ENCODE data around the gene ATP5MG.

Gene ATP5MG

DNA sequence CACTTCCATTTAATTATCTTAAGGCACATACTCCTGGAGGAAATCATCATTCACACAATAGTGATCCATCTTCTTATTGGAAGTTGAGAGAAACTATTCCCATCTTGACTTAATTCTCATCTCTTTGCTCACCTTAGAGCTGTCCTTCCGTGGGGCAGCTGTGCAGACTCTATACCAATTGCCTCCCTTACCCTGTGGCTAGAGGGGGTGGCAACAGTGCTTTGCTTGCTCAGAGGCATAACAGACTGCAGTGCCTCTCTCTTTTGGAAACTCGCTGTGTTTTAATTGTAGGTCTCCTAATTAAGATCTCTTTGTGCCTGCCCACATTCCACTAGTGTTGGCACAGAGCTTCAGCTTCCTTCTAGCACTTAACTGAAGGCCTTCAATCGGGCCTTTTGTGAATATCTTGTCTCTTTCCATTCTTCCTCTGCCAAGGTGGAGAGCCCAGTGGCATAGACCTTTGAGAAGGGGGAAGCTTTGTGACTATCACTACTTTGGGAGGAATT is 40.4 kb downstream of the ATP5MG start:
- H3K79me2 ChIP-seq (ENCODE audit: control insufficient read depth, low read length) = peaks cover 100% of the 10 kb centered on the region
- peaks cover 44% of the 10 kb centered on the region for H3K4me1 ChIP-seq (ENCODE audit: control insufficient read depth, low read length)
- H3K27ac ChIP-seq (ENCODE audit: low read depth, low read length) = no peak overlapping the region
- no peaks in the 10 kb centered on the region for H3K27me3 ChIP-seq (ENCODE audit: control insufficient read depth, low read length)
- H3K36me3 ChIP-seq (ENCODE audit: control insufficient read depth, low read length) = peaks cover 80% of the 10 kb centered on the region
- H3K9me3 ChIP-seq (ENCODE audit: control insufficient read depth, insufficient read depth, low read length) = no peaks in the 10 kb centered on the region
- TF ChIP-seq, protein P1, sequence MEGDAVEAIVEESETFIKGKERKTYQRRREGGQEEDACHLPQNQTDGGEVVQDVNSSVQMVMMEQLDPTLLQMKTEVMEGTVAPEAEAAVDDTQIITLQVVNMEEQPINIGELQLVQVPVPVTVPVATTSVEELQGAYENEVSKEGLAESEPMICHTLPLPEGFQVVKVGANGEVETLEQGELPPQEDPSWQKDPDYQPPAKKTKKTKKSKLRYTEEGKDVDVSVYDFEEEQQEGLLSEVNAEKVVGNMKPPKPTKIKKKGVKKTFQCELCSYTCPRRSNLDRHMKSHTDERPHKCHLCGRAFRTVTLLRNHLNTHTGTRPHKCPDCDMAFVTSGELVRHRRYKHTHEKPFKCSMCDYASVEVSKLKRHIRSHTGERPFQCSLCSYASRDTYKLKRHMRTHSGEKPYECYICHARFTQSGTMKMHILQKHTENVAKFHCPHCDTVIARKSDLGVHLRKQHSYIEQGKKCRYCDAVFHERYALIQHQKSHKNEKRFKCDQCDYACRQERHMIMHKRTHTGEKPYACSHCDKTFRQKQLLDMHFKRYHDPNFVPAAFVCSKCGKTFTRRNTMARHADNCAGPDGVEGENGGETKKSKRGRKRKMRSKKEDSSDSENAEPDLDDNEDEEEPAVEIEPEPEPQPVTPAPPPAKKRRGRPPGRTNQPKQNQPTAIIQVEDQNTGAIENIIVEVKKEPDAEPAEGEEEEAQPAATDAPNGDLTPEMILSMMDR (IDR thresholded peaks at IDR 0.05; ENCODE audit: low read depth, low read length, poor library complexity, severe bottlenecking) = no peak
- TF ChIP-seq EZH2phosphoT487 (IDR thresholded peaks at IDR 0.05; ENCODE audit: borderline replicate concordance, low read length) = no peak
- H3K4me3 ChIP-seq (ENCODE audit: low read length) = no peak overlapping the region
- peaks cover 39% of the 10 kb centered on the region for H4K20me1 ChIP-seq (ENCODE audit: control insufficient read depth, insufficient read depth, low read depth, low read length)
- no peaks in the 10 kb centered on the region for H3K9me2 ChIP-seq (replicated peaks; ENCODE audit: control insufficient read depth, low read length)
- H3F3A ChIP-seq (ENCODE audit: control insufficient read depth, insufficient read depth) = no peaks in the 10 kb centered on the region
- no peak overlapping the region for H3K4me2 ChIP-seq (ENCODE audit: low read length)

DNA sequence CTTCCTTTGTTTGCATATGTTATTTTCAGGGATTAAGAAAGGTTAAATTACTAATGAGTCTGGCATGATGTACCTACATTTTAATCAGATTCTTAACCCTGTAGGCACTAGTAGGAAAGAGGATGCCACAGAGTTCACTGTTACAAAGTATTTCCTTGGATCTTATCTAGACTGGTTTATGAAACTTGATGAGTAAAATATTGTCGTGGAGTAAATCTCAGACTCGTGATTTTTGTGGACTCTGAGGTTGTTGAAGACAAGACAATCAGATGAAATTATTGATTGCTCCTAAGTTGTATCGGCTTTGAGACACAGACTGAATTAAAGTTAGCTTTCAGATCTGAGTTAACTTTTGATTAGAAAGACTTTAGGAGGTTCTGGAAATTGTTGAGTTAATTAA is 40.9 kb downstream of the ATP5MG start:
- H3K9me3 ChIP-seq (ENCODE audit: control insufficient read depth, insufficient read depth, low read length) = no peaks in the 10 kb centered on the region
- H3K4me2 ChIP-seq (ENCODE audit: low read length) = no peak overlapping the region
- peaks cover 82% of the 10 kb centered on the region for H3K36me3 ChIP-seq (ENCODE audit: control insufficient read depth, low read length)
- H3K27me3 ChIP-seq (ENCODE audit: control insufficient read depth, low read length) = no peaks in the 10 kb centered on the region
- no peak overlapping the region for H3K4me3 ChIP-seq (ENCODE audit: low read length)
- TF ChIP-seq, protein P1 (IDR thresholded peaks at IDR 0.05; ENCODE audit: low read depth, low read length, poor library complexity, severe bottlenecking) = no peak
- no peak for TF ChIP-seq EZH2phosphoT487 (IDR thresholded peaks at IDR 0.05; ENCODE audit: borderline replicate concordance, low read length)
- no peak overlapping the region for H3K27ac ChIP-seq (ENCODE audit: low read depth, low read length)
- no peaks in the 10 kb centered on the region for H3K9me2 ChIP-seq (replicated peaks; ENCODE audit: control insufficient read depth, low read length)
- H4K20me1 ChIP-seq (ENCODE audit: control insufficient read depth, insufficient read depth, low read depth, low read length) = peaks cover 39% of the 10 kb centered on the region
- peaks cover 44% of the 10 kb centered on the region for H3K4me1 ChIP-seq (ENCODE audit: control insufficient read depth, low read length)
- peaks cover 100% of the 10 kb centered on the region for H3K79me2 ChIP-seq (ENCODE audit: control insufficient read depth, low read length)
- H3F3A ChIP-seq (ENCODE audit: control insufficient read depth, insufficient read depth) = no peaks in the 10 kb centered on the region

DNA sequence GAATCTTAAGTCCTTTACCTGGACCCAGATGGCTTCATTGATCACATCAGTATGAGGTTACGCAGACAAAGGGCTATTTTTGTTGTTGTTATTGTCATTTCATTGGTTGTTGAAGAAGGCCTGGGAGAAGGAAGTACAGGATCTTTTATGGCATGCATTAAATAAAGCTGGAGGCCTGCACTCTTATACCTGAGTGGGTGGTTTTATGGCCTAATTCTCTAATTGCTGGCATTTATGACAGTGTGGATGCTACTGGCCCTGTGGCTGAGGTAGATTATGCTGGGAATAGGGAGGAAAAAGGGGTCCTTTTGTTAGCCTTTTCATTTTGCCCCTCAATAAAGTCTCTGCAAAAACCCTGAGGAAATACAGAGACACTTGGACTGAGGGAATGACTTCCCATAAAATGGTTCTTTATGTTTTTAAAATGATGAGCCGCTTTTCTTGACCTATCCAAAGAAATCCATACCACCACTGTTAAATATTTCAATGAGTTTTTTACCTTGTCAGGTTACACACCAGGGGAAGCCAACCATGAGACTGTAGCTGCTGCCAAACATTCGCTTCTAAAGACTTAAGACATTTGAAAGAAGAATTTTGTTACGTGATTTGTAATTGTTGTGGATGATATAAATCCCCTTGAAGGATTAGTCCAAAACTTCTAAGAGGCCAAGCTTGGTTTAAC is 41.6 kb downstream of the ATP5MG start:
- peaks cover 39% of the 10 kb centered on the region for H3K4me1 ChIP-seq (ENCODE audit: control insufficient read depth, low read length)
- H3K79me2 ChIP-seq (ENCODE audit: control insufficient read depth, low read length) = peaks cover 100% of the 10 kb centered on the region
- H3K27me3 ChIP-seq (ENCODE audit: control insufficient read depth, low read length) = no peaks in the 10 kb centered on the region
- H3K9me3 ChIP-seq (ENCODE audit: control insufficient read depth, insufficient read depth, low read length) = no peaks in the 10 kb centered on the region
- no peaks in the 10 kb centered on the region for H3F3A ChIP-seq (ENCODE audit: control insufficient read depth, insufficient read depth)
- no peak overlapping the region for H3K4me2 ChIP-seq (ENCODE audit: low read length)
- peaks cover 86% of the 10 kb centered on the region for H3K36me3 ChIP-seq (ENCODE audit: control insufficient read depth, low read length)
- no peak overlapping the region for H3K27ac ChIP-seq (ENCODE audit: low read depth, low read length)
- no peak overlapping the region for H3K4me3 ChIP-seq (ENCODE audit: low read length)
- peaks cover 37% of the 10 kb centered on the region for H4K20me1 ChIP-seq (ENCODE audit: control insufficient read depth, insufficient read depth, low read depth, low read length)
- TF ChIP-seq, protein P1 (IDR thresholded peaks at IDR 0.05; ENCODE audit: low read depth, low read length, poor library complexity, severe bottlenecking) = no peak
- TF ChIP-seq EZH2phosphoT487 (IDR thresholded peaks at IDR 0.05; ENCODE audit: borderline replicate concordance, low read length) = no peak
- no peaks in the 10 kb centered on the region for H3K9me2 ChIP-seq (replicated peaks; ENCODE audit: control insufficient read depth, low read length)
